T-cell (primary cell): ENCODE data around the gene FA2H. TPM values are rescaled to one million over a fixed set of nuclear protein-coding genes. Genes with fewer than 3 reads are reported as not detected.
"Not testable (repeated sequence)": the region's sequence is repeated elsewhere in the genome, so short reads cannot be mapped to it uniquely, and the experiment has no call there.

Experiments
- ATAC-seq, 4 experiments: fragments of 200-7000 bp in 3 of 4; fragments of 150-1000 bp in 1 of 4; cut with Tn5 transposase; replicated peaks in 1 of 4; 1 replicate in 3 of 4; 2 replicates in 1 of 4; pipeline ENCODE4 v1.10.0; 2021; ENCODE audit warnings: moderate library complexity in 3 of 4, mild to moderate bottlenecking in 2 of 4, moderate number of reproducible peaks in 1 of 4
- CTCF ChIA-PET, 2 donors: fragments of 300-600 bp; sonication (Branson Sonifier 250); formaldehyde crosslinking; loops; one replicate each; lab custom pipeline; 2022; ENCODE audit warnings: antibody characterized with exemption in 2 of 2; lab: Charles Lee
- POLR2A ChIA-PET, 2 donors: fragments of 300-600 bp; sonication (Branson Sonifier 250); formaldehyde crosslinking; loops; one replicate each; lab custom pipeline; 2022; ENCODE audit warnings: antibody characterized with exemption in 2 of 2; lab: Charles Lee
- DNase-seq, 35 experiments: peaks; one replicate each; pipeline versions ENCODE4 v3.0.0 to v3.0.0-alpha.2; 2013 to 2023
- H3K27ac ChIP-seq: one replicate; pipeline ENCODE4 v1.5.1; 2013; ENCODE audit warnings: low read length
- H3K27me3 ChIP-seq, 2 experiments: replicated peaks in 1 of 2; 1 replicate in 1 of 2; 2 replicates in 1 of 2; pipeline versions ENCODE4 v1.6.1 to v1.7.0; 2013; ENCODE audit warnings: low read length in 1 of 2, mixed read lengths in 1 of 2; ENCODE audit not compliant: control insufficient read depth in 2 of 2, insufficient read depth in 2 of 2; ENCODE audit errors: extremely low read depth in 1 of 2
- H3K36me3 ChIP-seq, 2 donors: 1 replicate in 1 of 2; 2 replicates in 1 of 2; pipeline versions ENCODE4 v1.6.1 to v1.7.0; 2013; ENCODE audit warnings: low read length in 1 of 2; ENCODE audit not compliant: control insufficient read depth in 2 of 2, insufficient read depth in 1 of 2; ENCODE audit errors: extremely low read depth in 1 of 2
- H3K4me1 ChIP-seq, 2 experiments: 1 replicate in 1 of 2; 2 replicates in 1 of 2; pipeline versions ENCODE4 v1.6.1 to v1.7.0; 2013; ENCODE audit warnings: low read length in 2 of 2, mixed read lengths in 1 of 2; ENCODE audit not compliant: insufficient read depth in 2 of 2, control insufficient read depth in 1 of 2; ENCODE audit errors: extremely low read depth in 1 of 2
- H3K4me3 ChIP-seq, 2 donors: 1 replicate in 1 of 2; 2 replicates in 1 of 2; pipeline versions ENCODE4 v1.5.1 to v1.7.0; 2013; ENCODE audit warnings: mild to moderate bottlenecking in 2 of 2, low read length in 1 of 2, moderate library complexity in 1 of 2; ENCODE audit not compliant: control insufficient read depth in 1 of 2; ENCODE audit errors: extremely low read depth in 1 of 2
- H3K9me3 ChIP-seq: 2 replicates; pipeline ENCODE4 v1.7.0; 2013
- H3K27ac Mint-ChIP-seq, 2 donors: one replicate each; pipeline ENCODE4 v1.8.0; 2020 to 2021; ENCODE audit warnings: mild to moderate bottlenecking in 2 of 2, mixed read lengths in 2 of 2
- H3K27me3 Mint-ChIP-seq, 2 donors: one replicate each; pipeline ENCODE4 v1.8.0; 2021 to 2022; ENCODE audit warnings: mixed read lengths in 2 of 2
- H3K36me3 Mint-ChIP-seq: one replicate; pipeline ENCODE4 v1.8.0; 2021; ENCODE audit warnings: mixed read lengths
- H3K4me1 Mint-ChIP-seq, 3 donors: one replicate each; pipeline ENCODE4 v1.8.0; 2020 to 2022; ENCODE audit warnings: mixed read lengths in 3 of 3, mild to moderate bottlenecking in 1 of 3
- H3K4me3 Mint-ChIP-seq, 3 donors: one replicate each; pipeline ENCODE4 v1.8.0; 2020 to 2022; ENCODE audit warnings: mild to moderate bottlenecking in 3 of 3, mixed read lengths in 3 of 3, moderate library complexity in 3 of 3
- H3K9me3 Mint-ChIP-seq, 3 donors: one replicate each; pipeline ENCODE4 v1.8.0; 2020 to 2022; ENCODE audit warnings: mixed read lengths in 3 of 3
- WGBS: methylation state at CpG from one replicate; pipeline ENCODE4 v1.1.5; 2013; ENCODE audit warnings: missing lambda C conversion rate; ENCODE audit not compliant: insufficient coverage; 5-methylcytosine and 5-hydroxymethylcytosine counted together
- total RNA-seq, 35 experiments: library from RNA in 6 of 35; stranded (reverse) in 6 of 35; fragments of 120-200 nt in 1 of 35; gene quantifications; one replicate each; pipeline versions ENCODE4 v1.2.1 to v1.2.4 and lab custom pipeline; 2013 to 2026

Gene FA2H
- total RNA-seq, 5 donors from 2014 or later (not counting 1 experiment from before 2014, with no cell fraction given), result 0.23 to 0.39 (median 0.35) TPM; not detected in 2

GRCh38 chr16:74766729-74767128, 7.9 kb downstream of the FA2H start:
- no peak for ATAC-seq
- peaks cover 0 to 2% (median 0%) of the 10 kb centered on the region in 3 donors for H3K4me1 Mint-ChIP-seq
- WGBS, result 87% methylated on average over 6 of the region's 7 CpGs
- H3K9me3 Mint-ChIP-seq, result no peaks in the 10 kb centered on the region
- ChIA-PET CTCF (interaction anchor here (0.6 to 0.7 kb wide), 3 partner anchors 137 to 1806 kb away, joined by 3 read pairs; no protein-coding TSS in a partner anchor), POLR2A (interaction anchor here in 1 of 2 donors (0.6 kb wide), 1 partner anchor 59 kb away, joined by 4 read pairs; no protein-coding TSS in a partner anchor)
- peaks cover 0 to 25% of the 10 kb centered on the region in 2 experiments for H3K27me3 ChIP-seq
- no peak overlapping the region for H3K4me3 ChIP-seq
- H3K9me3 ChIP-seq, result no peaks in the 10 kb centered on the region
- H3K36me3 Mint-ChIP-seq, result no peaks in the 10 kb centered on the region
- no peaks in the 10 kb centered on the region for H3K36me3 ChIP-seq
- no peak overlapping the region for H3K27ac ChIP-seq
- no peaks in the 10 kb centered on the region for H3K4me1 ChIP-seq
- H3K27ac Mint-ChIP-seq, result no peak overlapping the region
- DNase-seq, result no peak
- H3K27me3 Mint-ChIP-seq, result peaks cover 13 to 32% of the 10 kb centered on the region in 2 donors
- H3K4me3 Mint-ChIP-seq, result no peak overlapping the region

- CTCF ChIA-PET, result not testable (repeated sequence)
Observed at GRCh38 chr16:74764184-74764583, 10.4 kb downstream of the FA2H start.

GRCh38 chr16:74761665-74762064, 13.0 kb downstream of the FA2H start:
- POLR2A ChIA-PET, result no interaction called here
- peaks cover 13 to 22% of the 10 kb centered on the region in 2 donors for H3K27me3 Mint-ChIP-seq
- Histone ChIP-seq H3K4me1 (no peaks in the 10 kb centered on the region), H3K27me3 (peaks cover 0 to 3% of the 10 kb centered on the region in 2 experiments), H3K4me3 (no peak overlapping the region), H3K36me3 (no peaks in the 10 kb centered on the region), H3K9me3 (no peaks in the 10 kb centered on the region), H3K27ac (no peak overlapping the region)
- no peaks in the 10 kb centered on the region for H3K36me3 Mint-ChIP-seq
- ATAC-seq (no peak), DNase-seq (no peak)
- no peaks in the 10 kb centered on the region for H3K9me3 Mint-ChIP-seq
- no peak overlapping the region for H3K27ac Mint-ChIP-seq
- CTCF ChIA-PET, result interaction anchor here in 1 of 2 donors (0.6 kb wide), 1 partner anchor 39 kb away, joined by 3 read pairs; no protein-coding TSS in a partner anchor
- no peaks in the 10 kb centered on the region for H3K4me1 Mint-ChIP-seq
- no peak overlapping the region for H3K4me3 Mint-ChIP-seq

More at GRCh38 chr16:74764184-74764583, 10.4 kb downstream of the FA2H start:
- H3K27ac ChIP-seq, H3K4me1 Mint-ChIP-seq, DNase-seq, H3K4me3 Mint-ChIP-seq, H3K4me1 ChIP-seq, H3K36me3 Mint-ChIP-seq, H3K9me3 Mint-ChIP-seq, H3K27ac Mint-ChIP-seq, H3K4me3 ChIP-seq, POLR2A ChIA-PET, H3K9me3 ChIP-seq, H3K36me3 ChIP-seq, ATAC-seq: not testable (repeated sequence)
- H3K27me3 ChIP-seq, result peaks cover 0 to 11% of the 10 kb centered on the region in 2 experiments
- H3K27me3 Mint-ChIP-seq, result peaks cover 13 to 26% of the 10 kb centered on the region in 2 donors
- no CpG with 5 or more reads among the region's 3 CpGs for WGBS

GRCh38 chr16:74760007-74760767, 14.4 kb downstream of the FA2H start:
- H3K36me3 Mint-ChIP-seq, result no peaks in the 10 kb centered on the region
- POLR2A ChIA-PET, result interaction anchor here in 1 of 2 donors (0.5 kb wide), 1 partner anchor 151 kb away, joined by 3 read pairs; no protein-coding TSS in a partner anchor

GRCh38 chr16:74759564-74759963, 15.1 kb downstream of the FA2H start:
- Mint-ChIP-seq H3K4me3 (no peak overlapping the region), H3K27ac (no peak overlapping the region), H3K36me3 (no peaks in the 10 kb centered on the region), H3K27me3 (peaks cover 4 to 11% of the 10 kb centered on the region in 2 donors), H3K9me3 (no peaks in the 10 kb centered on the region), H3K4me1 (no peaks in the 10 kb centered on the region)
- Histone ChIP-seq H3K9me3 (no peaks in the 10 kb centered on the region), H3K4me3 (no peak overlapping the region), H3K36me3 (no peaks in the 10 kb centered on the region), H3K27me3 (no peaks in the 10 kb centered on the region), H3K4me1 (no peaks in the 10 kb centered on the region), H3K27ac (no peak overlapping the region)
- DNase-seq (no peak), ATAC-seq (no peak)
- WGBS, result 83% methylated on average over 3 of the region's 3 CpGs
- ChIA-PET CTCF (interaction anchor here in 1 of 2 donors (0.6 kb wide), 1 partner anchor 63 kb away, joined by 3 read pairs; no protein-coding TSS in a partner anchor), POLR2A (no interaction called here)

More at GRCh38 chr16:74760007-74760767, 14.4 kb downstream of the FA2H start:
- H3K9me3 Mint-ChIP-seq, result no peaks in the 10 kb centered on the region
- DNase-seq (peak in 1 of 35 experiments; percentile 24), ATAC-seq (peak in 1 of 4 experiments; percentile 16)
- H3K27me3 Mint-ChIP-seq, result peaks cover 4 to 12% of the 10 kb centered on the region in 2 donors
- Histone ChIP-seq H3K27me3 (no peaks in the 10 kb centered on the region), H3K27ac (no peak overlapping the region), H3K4me1 (no peaks in the 10 kb centered on the region), H3K4me3 (no peak overlapping the region), H3K9me3 (no peaks in the 10 kb centered on the region), H3K36me3 (no peaks in the 10 kb centered on the region)
- H3K4me3 Mint-ChIP-seq, result no peak overlapping the region
- H3K4me1 Mint-ChIP-seq, result no peaks in the 10 kb centered on the region
- CTCF ChIA-PET, result no interaction called here
- H3K27ac Mint-ChIP-seq, result no peak overlapping the region
- WGBS, result 83% methylated on average over 3 of the region's 11 CpGs

- no peak overlapping the region for H3K27ac ChIP-seq
- Mint-ChIP-seq H3K9me3 (no peaks in the 10 kb centered on the region), H3K27ac (no peak overlapping the region), H3K27me3 (peaks cover 2 to 8% of the 10 kb centered on the region in 2 donors), H3K36me3 (no peaks in the 10 kb centered on the region), H3K4me3 (no peak overlapping the region), H3K4me1 (no peaks in the 10 kb centered on the region)
- no peaks in the 10 kb centered on the region for H3K4me1 ChIP-seq
- DNase-seq (no peak), ATAC-seq (no peak)
- no peaks in the 10 kb centered on the region for H3K9me3 ChIP-seq
- H3K4me3 ChIP-seq, result no peak overlapping the region
- ChIA-PET POLR2A (no interaction called here), CTCF (interaction anchor here in 1 of 2 donors (0.6 kb wide), 1 partner anchor 901 kb away, joined by 3 read pairs; no protein-coding TSS in a partner anchor)
- H3K27me3 ChIP-seq, result no peaks in the 10 kb centered on the region
- no peaks in the 10 kb centered on the region for H3K36me3 ChIP-seq
- WGBS, result 90% methylated on average over 2 of the region's 4 CpGs
Observed at GRCh38 chr16:74758801-74759200, 15.8 kb downstream of the FA2H start.
